A549 (cell line): ENCODE results near the gene MAP3K20. TPM values are rescaled to one million over a fixed set of nuclear protein-coding genes. Genes with fewer than 3 reads are reported as not detected.
"Not testable (repeated sequence)": the region's sequence is repeated elsewhere in the genome, so short reads cannot be mapped to it uniquely, and the experiment has no call there.

Experiments
- ATAC-seq, 2 experiments: fragments of 200-7000 bp in 1 of 2; fragments of >200 bp in 1 of 2; cut with Nextera tagmentation in 1 of 2; cut with Tn5 transposase in 1 of 2; 3 replicates each; pipeline versions ENCODE4 v1.8.0 to v1.9.1; 2018 to 2020; ENCODE audit warnings: mild to moderate bottlenecking in 1 of 2, moderate library complexity in 1 of 2
- CTCF ChIA-PET: fragments of 300-600 bp; sonication (Branson Sonifier 250); formaldehyde crosslinking; extraction: SDS; loops from one replicate; lab custom pipeline; 2021; ENCODE audit warnings: antibody characterized with exemption, inconsistent platforms; lab: Yijun Ruan, JAX
- POLR2A ChIA-PET: fragments of 350-600 bp; formaldehyde crosslinking; extraction: SDS; loops from one replicate; lab custom pipeline; 2021; ENCODE audit warnings: antibody characterized with exemption, inconsistent platforms; lab: Yijun Ruan, JAX
- DNase-seq, 2 experiments: peaks; one replicate each; pipeline versions ENCODE4 v3.0.0 to v3.0.0-alpha.2; 2011 to 2016; ENCODE audit warnings: low read depth in 1 of 2, low spot score in 1 of 2
- FAIRE-seq: peaks from 2 replicates; lab custom pipeline; 2011; peaks lifted over from hg19 to GRCh38; lab: Jason Lieb, UNC
- H3K27ac ChIP-seq, 2 experiments: fragments of >200 bp; sonication (Bioruptor Twin); formaldehyde crosslinking; 3 replicates each; pipeline ENCODE4 v1.5.1; 2016 to 2017
- H3K4me1 ChIP-seq: fragments of >200 bp; sonication (Bioruptor Twin); formaldehyde crosslinking; 3 replicates; pipeline ENCODE4 v1.6.1; 2016
- H3K4me2 ChIP-seq: fragments of >200 bp; sonication (Bioruptor Twin); formaldehyde crosslinking; 3 replicates; pipeline ENCODE4 v1.6.1; 2016
- H3K4me3 ChIP-seq: fragments of >200 bp; sonication (Bioruptor Twin); formaldehyde crosslinking; 3 replicates; pipeline ENCODE4 v1.5.1; 2016
- H3K9me3 ChIP-seq: fragments of >200 bp; sonication (Bioruptor Twin); formaldehyde crosslinking; 3 replicates; pipeline ENCODE4 v1.6.1; 2016
- ATOH8 ChIP-seq: fragments of 250-450 bp; sonication (Bioruptor Pico); IDR thresholded peaks from 2 replicates; pipeline ENCODE4 v1.5.0; 2020; ENCODE audit warnings: low read depth, mild to moderate bottlenecking, moderate library complexity
- BCL3 ChIP-seq: fragments of >200 bp; sonication (Bioruptor Twin); formaldehyde crosslinking; IDR thresholded peaks from 3 replicates; pipeline ENCODE4 v1.6.1; 2016
- CBX2 ChIP-seq: fragments of 200-600 bp; sonication (generic); IDR thresholded peaks from 2 replicates; pipeline ENCODE4 v1.6.1; 2016; ENCODE audit warnings: low read depth, mild to moderate bottlenecking, borderline replicate concordance
- CBX8 ChIP-seq: fragments of 200-600 bp; sonication (generic); IDR thresholded peaks from 2 replicates; pipeline ENCODE4 v1.6.1; 2016
- CEBPB ChIP-seq, 2 experiments: fragments of >200 bp in 1 of 2; sonication (Bioruptor Twin) in 1 of 2; formaldehyde crosslinking in 1 of 2; IDR thresholded peaks; 2 replicates each; pipeline ENCODE4 v1.6.1; 2012 to 2016
- FOSB ChIP-seq: fragments of 250-450 bp; sonication (Bioruptor Pico); IDR thresholded peaks from 2 replicates; pipeline ENCODE4 v1.5.0; 2020; ENCODE audit warnings: mild to moderate bottlenecking, moderate library complexity
- JUNB ChIP-seq: fragments of >200 bp; sonication (Bioruptor Twin); formaldehyde crosslinking; IDR thresholded peaks from 2 replicates; pipeline ENCODE4 v1.6.1; 2016
- MAFK ChIP-seq: fragments of 450-650 bp; IDR thresholded peaks from 2 replicates; pipeline ENCODE4 v1.6.1; 2014; ENCODE audit not compliant: partially characterized antibody
- MAZ ChIP-seq: fragments of 150-350 bp; IDR thresholded peaks from 2 replicates; pipeline ENCODE4 v1.6.1; 2014; ENCODE audit warnings: antibody characterized with exemption, low read depth, low read length, borderline replicate concordance
- PBX3 ChIP-seq: IDR thresholded peaks from 2 replicates; pipeline ENCODE4 v1.6.1; 2012
- RCOR1 ChIP-seq: fragments of 150-350 bp; IDR thresholded peaks from 2 replicates; pipeline ENCODE4 v1.6.1; 2014; ENCODE audit warnings: antibody characterized with exemption, low read length, low read depth
- ZFP36 ChIP-seq: fragments of 450-650 bp; IDR thresholded peaks from 2 replicates; pipeline ENCODE4 v1.6.1; 2014; ENCODE audit warnings: borderline replicate concordance; ENCODE audit not compliant: partially characterized antibody
- ZSCAN20 ChIP-seq: fragments of 250-450 bp; sonication (Bioruptor Pico); IDR thresholded peaks from 2 replicates; pipeline ENCODE4 v1.8.0; 2022; ENCODE audit warnings: mild to moderate bottlenecking, moderate library complexity
- WGBS: methylation state at CpG from one replicate; pipeline ENCODE4 v1.1.6; 2017; ENCODE audit errors: missing lambda C conversion rate; 5-methylcytosine and 5-hydroxymethylcytosine counted together
- polyA plus RNA-seq, 4 experiments: library from polyadenylated mRNA; depleted of rRNA in 3 of 4; stranded (reverse); fragments of >200 nt; fragmentation: RNase III in 1 of 4; extraction: RNeasy Plus Mini Kit Qiagen cat#74134 plus additional on column Dnase treatment in 1 of 4; gene quantifications; 2 replicates in 3 of 4; 3 replicates in 1 of 4; pipeline ENCODE4 v1.2.3, GENCODE V29; 2011 to 2017

MAP3K20 gene
- polyA plus RNA-seq, 2 of the 4 experiments (the other 2 are of a cell fraction): 34.7 to 80.7 TPM

GRCh38 chr2:173296235-173296634, 220.6 kb downstream of the MAP3K20 start (continued):
- TF ChIP-seq CBX8: no peak

- ATAC-seq (no peak), FAIRE-seq (no peak)
- POLR2A ChIA-PET: no interaction called here
- H3K27ac ChIP-seq: no peak overlapping the region
- 30% methylated on average over 5 of the region's 5 CpGs for WGBS
- H3K9me3 ChIP-seq: peaks cover 23% of the 10 kb centered on the region; the same call in 2 of the 3 replicates
- H3K4me1 ChIP-seq: no peaks in the 10 kb centered on the region
- TF ChIP-seq CEBPB (IDR thresholded peaks at IDR 0.05) (0 out of 4 replicates have a peak, but pooled peaks of 1 of the 2 experiments have one; percentile 9), JUNB (no peak)
- TF ChIP-seq, all 56 proteins: peak for 1
- DNase-seq: peak in 1 of 2 experiments; percentile 22
- H3K4me2 ChIP-seq: no peak overlapping the region
- CTCF ChIA-PET: interaction anchor here (0.9 to 1.9 kb wide), 3 partner anchors 8 to 15 kb away, joined by 3 to 7 read pairs (median 5); no protein-coding TSS in a partner anchor
- H3K4me3 ChIP-seq: no peak overlapping the region
These were observed 223.0 kb downstream of the MAP3K20 start for GRCh38 chr2:173298536-173299097.

- Histone ChIP-seq H3K4me1 (no peaks in the 10 kb centered on the region), H3K4me3 (no peak overlapping the region), H3K4me2 (no peak overlapping the region), H3K9me3 (peaks cover 23% of the 10 kb centered on the region; the same call in 2 of the 3 replicates), H3K27ac (no peak overlapping the region)
- 61% methylated on average over 5 of the region's 5 CpGs for WGBS
- CTCF ChIA-PET: no interaction called here
- POLR2A ChIA-PET: no interaction called here
- no peak for TF ChIP-seq ATOH8 (CRISPR knock-in tag)
- TF ChIP-seq ZSCAN20 (CRISPR knock-in tag): no peak
- no peak for TF ChIP-seq RCOR1
- no peak for TF ChIP-seq FOSB (CRISPR knock-in tag)
- no peak for TF ChIP-seq MAZ
- no peak for TF ChIP-seq BCL3
- TF ChIP-seq CBX2: no peak
- no peak for FAIRE-seq
- DNase-seq: no peak
- ATAC-seq: no peak
These were observed 224.1 kb downstream of the MAP3K20 start for GRCh38 chr2:173299764-173300163.

- TF ChIP-seq ZFP36 (peak; percentile 22), PBX3 (no peak)
- no peak for ATAC-seq
- Histone ChIP-seq H3K4me2 (no peak overlapping the region), H3K27ac (no peak overlapping the region), H3K4me1 (no peaks in the 10 kb centered on the region), H3K9me3 (peaks cover 23% of the 10 kb centered on the region; the same call in 2 of the 3 replicates), H3K4me3 (no peak overlapping the region)
- no peak for FAIRE-seq
- DNase-seq: no peak
- ChIA-PET CTCF (no interaction called here), POLR2A (no interaction called here)
- WGBS: 85% methylated on average over 1 of the region's 1 CpG
These were observed 224.8 kb downstream of the MAP3K20 start for GRCh38 chr2:173300458-173300857.

- H3K4me2 ChIP-seq, DNase-seq, H3K27ac ChIP-seq, ATAC-seq, POLR2A ChIA-PET, FAIRE-seq, H3K4me1 ChIP-seq, H3K4me3 ChIP-seq, CTCF ChIA-PET: not testable (repeated sequence)
- H3K9me3 ChIP-seq: peaks cover 23% of the 10 kb centered on the region; the same call in 2 of the 3 replicates
- WGBS: 78% methylated on average over 4 of the region's 4 CpGs
- peak; percentile 53 for TF ChIP-seq MAFK
- TF ChIP-seq, all 56 proteins: peak for 1; not testable (repeated sequence) for 55
These were observed 225.9 kb downstream of the MAP3K20 start for GRCh38 chr2:173301549-173301948.
